ENCODE results near the gene COMMD6. TPM values are rescaled to one million over a fixed set of nuclear protein-coding genes. Genes with fewer than 3 reads are reported as not detected.

Gene COMMD6
- total RNA-seq, 1 experiment from 2014 or later: 118 TPM

- H2AFZ ChIP-seq: no peak overlapping the region
- no peak for DNase-seq
- CTCF ChIA-PET: no interaction called here
These were observed 30.3 kb downstream of the COMMD6 start for GRCh38 chr13:75507027-75508001.

GRCh38 chr13:75506018-75506417 is 31.6 kb downstream of the COMMD6 start:
- no peak for DNase-seq
- Histone ChIP-seq H3K27me3 (ENCODE audit: insufficient read depth, low read depth) (no peaks in the 10 kb centered on the region), H4K20me1 (ENCODE audit: insufficient read depth) (no peaks in the 10 kb centered on the region), H3K4me1 (replicated peaks; ENCODE audit: insufficient read depth) (peaks cover 4% of the 10 kb centered on the region; the same call in 1 of the 2 replicates), H3K36me3 (ENCODE audit: low read depth) (no peaks in the 10 kb centered on the region), H3K27ac (no peak overlapping the region), H3K9me3 (ENCODE audit: insufficient read depth, low read depth) (no peaks in the 10 kb centered on the region), H3K9me2 (ENCODE audit: insufficient read depth) (no peaks in the 10 kb centered on the region), H3K79me2 (ENCODE audit: low read depth) (no peaks in the 10 kb centered on the region), H3F3A (ENCODE audit: insufficient read depth, low read depth) (no peaks in the 10 kb centered on the region), H3K4me3 (no peak overlapping the region), H2AFZ (no peak overlapping the region), H3K4me2 (no peak overlapping the region)
- TF ChIP-seq EZH2 (IDR thresholded peaks at IDR 0.05; ENCODE audit: low read depth): no peak
- intact Hi-C loops (cut with micrococcal nuclease; ENCODE audit: unreplicated experiment): no loop called here
- no TSS peak for BruUV-seq (replicated peaks)
- ChIA-PET POLR2A (ENCODE audit: unreplicated experiment) (no interaction called here), CTCF (no interaction called here)

More at GRCh38 chr13:75507027-75508001, 30.3 kb downstream of the COMMD6 start:
- Histone ChIP-seq H3K4me3 (no peak overlapping the region), H3K9me2 (ENCODE audit: insufficient read depth) (no peaks in the 10 kb centered on the region), H3K27me3 (ENCODE audit: insufficient read depth, low read depth) (no peaks in the 10 kb centered on the region), H3K79me2 (ENCODE audit: low read depth) (no peaks in the 10 kb centered on the region), H3K27ac (no peak overlapping the region), H3K36me3 (ENCODE audit: low read depth) (no peaks in the 10 kb centered on the region), H4K20me1 (ENCODE audit: insufficient read depth) (no peaks in the 10 kb centered on the region), H3K4me1 (replicated peaks; ENCODE audit: insufficient read depth) (peaks cover 10% of the 10 kb centered on the region; the same call in 1 of the 2 replicates), H3K9me3 (ENCODE audit: insufficient read depth, low read depth) (no peaks in the 10 kb centered on the region), H3F3A (ENCODE audit: insufficient read depth, low read depth) (no peaks in the 10 kb centered on the region), H3K4me2 (no peak overlapping the region)
- POLR2A ChIA-PET (ENCODE audit: unreplicated experiment): no interaction called here
- no TSS peak for BruUV-seq (replicated peaks)
- no peak for TF ChIP-seq EZH2 (IDR thresholded peaks at IDR 0.05; ENCODE audit: low read depth)
- TF ChIP-seq CTCF (conservative IDR thresholded peaks at IDR 0.05): no peak
- intact Hi-C loops (cut with micrococcal nuclease; ENCODE audit: unreplicated experiment): no loop called here

GRCh38 chr13:75505327-75505726 is 32.3 kb downstream of the COMMD6 start:
- no peaks in the 10 kb centered on the region for H3K4me1 ChIP-seq (replicated peaks; ENCODE audit: insufficient read depth)
- H3K27me3 ChIP-seq (ENCODE audit: insufficient read depth, low read depth): no peaks in the 10 kb centered on the region
- no peaks in the 10 kb centered on the region for H3K9me2 ChIP-seq (ENCODE audit: insufficient read depth)
- no peak for DNase-seq
- H2AFZ ChIP-seq: no peak overlapping the region
- H3K79me2 ChIP-seq (ENCODE audit: low read depth): no peaks in the 10 kb centered on the region
- H3K4me2 ChIP-seq: no peak overlapping the region
- CTCF ChIA-PET: no interaction called here
- no peaks in the 10 kb centered on the region for H4K20me1 ChIP-seq (ENCODE audit: insufficient read depth)
- TF ChIP-seq EZH2 (IDR thresholded peaks at IDR 0.05; ENCODE audit: low read depth): no peak
- no peak for TF ChIP-seq CTCF (conservative IDR thresholded peaks at IDR 0.05)
- H3K36me3 ChIP-seq (ENCODE audit: low read depth): no peaks in the 10 kb centered on the region
- H3K27ac ChIP-seq: no peak overlapping the region
- H3K4me3 ChIP-seq: no peak overlapping the region
- H3K9me3 ChIP-seq (ENCODE audit: insufficient read depth, low read depth): no peaks in the 10 kb centered on the region
- BruUV-seq (replicated peaks): no TSS peak
- no peaks in the 10 kb centered on the region for H3F3A ChIP-seq (ENCODE audit: insufficient read depth, low read depth)
- intact Hi-C loops (cut with micrococcal nuclease; ENCODE audit: unreplicated experiment): no loop called here
- POLR2A ChIA-PET (ENCODE audit: unreplicated experiment): interaction anchor here (0.6 kb wide), 1 partner anchor 10 kb away, joined by 3 read pairs; no protein-coding TSS in a partner anchor

All from PC-9 (cell line).